Measurements from ENCODE around the gene TCF3.
"Not testable (repeated sequence)": the region's sequence is repeated elsewhere in the genome, so short reads cannot be mapped to it uniquely, and the experiment has no call there.

The TCF3 gene

GRCh38 chr19:1652471-1653299 lies at the start of gene TCF3:
Gene TCF3, minus strand, starts transcription at chr19:1652615. Its CDS starts 2,367 bp downstream, at chr19:1650248.
- peak; percentile 96 to 98 (median 98) for DNase-seq (ENCODE audit: low read depth in 3 of 3, low spot score in 1 of 3)

- no peak for DNase-seq (ENCODE audit: low read depth in 3 of 3, low spot score in 1 of 3)
Observed at GRCh38 chr19:1700733-1701663, 48.6 kb upstream of the TCF3 start.

GRCh38 chr19:1699998-1700732 lies 47.8 kb upstream of the TCF3 start:
- DNase-seq (ENCODE audit: low read depth in 3 of 3, low spot score in 1 of 3): no peak

- no peak for DNase-seq (ENCODE audit: low read depth in 3 of 3, low spot score in 1 of 3)
Observed at GRCh38 chr19:1699386-1699785, 47.0 kb upstream of the TCF3 start.

- DNase-seq (ENCODE audit: low read depth in 3 of 3, low spot score in 1 of 3): no peak
Observed at GRCh38 chr19:1698636-1699035, 46.2 kb upstream of the TCF3 start.

- DNase-seq (ENCODE audit: low read depth in 3 of 3, low spot score in 1 of 3): not testable (repeated sequence)
Observed at GRCh38 chr19:1695481-1695880, 43.1 kb upstream of the TCF3 start.

GRCh38 chr19:1691589-1692290 lies 39.3 kb upstream of the TCF3 start:
- no peak for DNase-seq (ENCODE audit: low read depth in 3 of 3, low spot score in 1 of 3)

- peak in 1 of 3 donors; percentile 24 for DNase-seq (ENCODE audit: low read depth in 3 of 3, low spot score in 1 of 3)
Observed at GRCh38 chr19:1690699-1691307, 38.4 kb upstream of the TCF3 start.

GRCh38 chr19:1685785-1686184 lies 33.4 kb upstream of the TCF3 start:
- not testable (repeated sequence) for DNase-seq (ENCODE audit: low read depth in 3 of 3, low spot score in 1 of 3)

- no peak for DNase-seq (ENCODE audit: low read depth in 3 of 3, low spot score in 1 of 3)
Observed at GRCh38 chr19:1685046-1685445, 32.6 kb upstream of the TCF3 start.

- DNase-seq (ENCODE audit: low read depth in 3 of 3, low spot score in 1 of 3): no peak
Observed at GRCh38 chr19:1684573-1684912, 32.1 kb upstream of the TCF3 start.

- DNase-seq (ENCODE audit: low read depth in 3 of 3, low spot score in 1 of 3): no peak
Observed at GRCh38 chr19:1683869-1684572, 31.6 kb upstream of the TCF3 start.

- no peak for DNase-seq (ENCODE audit: low read depth in 3 of 3, low spot score in 1 of 3)
Observed at GRCh38 chr19:1680976-1681375, 28.6 kb upstream of the TCF3 start.

GRCh38 chr19:1678073-1678472 lies 25.7 kb upstream of the TCF3 start:
- no peak for DNase-seq (ENCODE audit: low read depth in 3 of 3, low spot score in 1 of 3)

GRCh38 chr19:1676351-1677266 lies 24.2 kb upstream of the TCF3 start:
- DNase-seq (ENCODE audit: low read depth in 3 of 3, low spot score in 1 of 3): no peak

GRCh38 chr19:1675633-1676350 lies 23.4 kb upstream of the TCF3 start:
- DNase-seq (ENCODE audit: low read depth in 3 of 3, low spot score in 1 of 3): no peak

- DNase-seq (ENCODE audit: low read depth in 3 of 3, low spot score in 1 of 3): no peak
Observed at GRCh38 chr19:1674293-1674679, 21.9 kb upstream of the TCF3 start.

GRCh38 chr19:1673645-1674292 lies 21.4 kb upstream of the TCF3 start:
- no peak for DNase-seq (ENCODE audit: low read depth in 3 of 3, low spot score in 1 of 3)

Data from stimulated activated CD4-positive, alpha-beta T cell treated with anti-CD3 and anti-CD28 coated beads, TNF-alpha, amount 100 ng/mL, for 1 hour (primary cell).